Testis (tissue), 2 donors: ENCODE data around the gene SLC22A12.

Source experiments
- CTCF ChIP-seq, 3 experiments: fragments of 450-650 bp in 2 of 3; fragments of 200-600 bp in 1 of 3; sonication (generic) in 1 of 3; IDR thresholded peaks; one replicate each; pipeline ENCODE4 v1.5.1; 2016 to 2019; ENCODE audit warnings: antibody characterized with exemption in 3 of 3, mild to moderate bottlenecking in 2 of 3, moderate library complexity in 1 of 3
- POLR2A ChIP-seq: fragments of 450-650 bp; IDR thresholded peaks from one replicate; pipeline ENCODE4 v1.6.1; 2017; ENCODE audit warnings: antibody characterized with exemption, mild to moderate bottlenecking, moderate library complexity

GRCh38 chr11:64545619-64546018, 45.4 kb upstream of the SLC22A12 start:
- no peak for TF ChIP-seq CTCF (IDR thresholded peaks at IDR 0.05)
- TF ChIP-seq POLR2A: no peak
